SK-N-MC (cell line): ENCODE data around the gene GON4L.

Experiments
- DNase-seq: peaks from one replicate; pipeline ENCODE4 v3.0.0-alpha.2; 2011; ENCODE audit warnings: low read depth, low spot score
- H3K27ac ChIP-seq: fragments of 200-600 bp; sonication (generic); 2 replicates; pipeline ENCODE4 v1.5.1; 2016; ENCODE audit warnings: mixed run types
- H3K36me3 ChIP-seq: fragments of 200-600 bp; sonication (generic); 2 replicates; pipeline ENCODE4 v1.6.1; 2017; ENCODE audit warnings: antibody characterized with exemption, low read length, mixed read lengths; ENCODE audit not compliant: insufficient read depth
- H3K4me3 ChIP-seq: fragments of 200-600 bp; sonication (generic); 2 replicates; pipeline ENCODE4 v1.5.1; 2016
- H3K9ac ChIP-seq: fragments of 200-600 bp; sonication (generic); 2 replicates; pipeline ENCODE4 v1.8.0; 2017; ENCODE audit warnings: mixed run types, mixed read lengths; ENCODE audit not compliant: insufficient read length
- H3K9me3 ChIP-seq: fragments of 200-600 bp; sonication (generic); 2 replicates; pipeline ENCODE4 v1.6.1; 2017; ENCODE audit warnings: low read depth, mild to moderate bottlenecking, antibody characterized with exemption, low read length, moderate library complexity, mixed read lengths
- EZH2 ChIP-seq: fragments of 200-600 bp; sonication (generic); IDR thresholded peaks from one replicate; pipeline ENCODE4 v1.6.1; 2017; ENCODE audit warnings: antibody characterized with exemption
- FOXP2 ChIP-seq: optimal IDR thresholded peaks from 2 replicates; pipeline ENCODE3; 2011; ENCODE audit warnings: mild to moderate bottlenecking, moderate library complexity; ENCODE audit not compliant: insufficient read depth; ENCODE audit errors: extremely low read length, control extremely low read depth
- POLR2AphosphoS5 ChIP-seq: IDR thresholded peaks from 2 replicates; pipeline ENCODE4 v1.6.1; 2012; ENCODE audit warnings: mild to moderate bottlenecking, low read depth, low read length, borderline replicate concordance

The GON4L gene

DNA sequence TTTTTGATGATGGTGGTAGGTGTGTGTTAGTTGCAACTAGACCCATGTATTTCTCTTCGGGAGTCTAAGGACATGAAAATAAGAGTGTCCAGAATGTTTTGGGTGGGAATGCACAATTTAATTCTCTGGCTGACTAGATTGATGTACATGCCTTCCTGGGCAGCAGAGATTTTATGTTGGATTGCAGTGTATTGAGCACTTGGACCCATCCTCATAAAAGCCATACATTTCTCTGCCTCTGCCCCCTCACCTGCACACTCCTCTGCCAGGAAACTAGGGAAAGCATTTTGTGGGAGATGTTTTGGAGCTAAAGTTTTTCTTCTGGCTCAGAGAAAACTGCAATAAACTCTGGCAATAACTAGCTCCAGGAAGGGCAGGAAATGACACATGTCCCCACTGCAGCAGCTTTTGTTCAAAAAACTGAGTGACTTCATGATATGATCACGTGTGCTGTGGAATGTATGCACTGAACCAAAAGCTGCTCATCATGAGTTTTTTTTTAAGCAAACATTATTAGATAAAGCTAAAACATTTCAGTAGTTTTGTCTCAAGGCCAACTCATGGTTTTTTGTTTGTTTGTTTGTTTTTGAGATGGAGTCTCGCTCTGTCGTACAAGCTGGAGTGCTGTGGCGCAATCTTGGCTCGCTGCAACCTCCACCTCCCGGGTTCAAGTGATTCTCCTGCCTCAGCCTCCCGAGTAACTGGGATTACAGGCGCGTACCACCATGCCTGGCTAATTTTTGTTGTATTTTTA lies 36.6 kb upstream of the GON4L start:
- Histone ChIP-seq H3K36me3 (peaks cover 6% of the 10 kb centered on the region; the same call in 1 of the 2 replicates), H3K4me3 (peak overlapping the region; percentile 31; the same call in 1 of the 2 replicates), H3K27ac (peak overlapping the region; percentile 69), H3K9me3 (no peaks in the 10 kb centered on the region), H3K9ac (peak overlapping the region; percentile 7)
- DNase-seq = no peak
- no peak for TF ChIP-seq EZH2
- TF ChIP-seq POLR2AphosphoS5 = no peak

- DNase-seq = no peak
- Histone ChIP-seq H3K9me3 (no peaks in the 10 kb centered on the region), H3K9ac (no peak overlapping the region), H3K4me3 (no peak overlapping the region), H3K36me3 (peaks cover 6% of the 10 kb centered on the region; the same call in 1 of the 2 replicates), H3K27ac (peak overlapping the region; percentile 69)
- TF ChIP-seq EZH2 = no peak
Measured at GRCh38 chr1:155892796-155893195, 35.8 kb upstream of the GON4L start.

DNA sequence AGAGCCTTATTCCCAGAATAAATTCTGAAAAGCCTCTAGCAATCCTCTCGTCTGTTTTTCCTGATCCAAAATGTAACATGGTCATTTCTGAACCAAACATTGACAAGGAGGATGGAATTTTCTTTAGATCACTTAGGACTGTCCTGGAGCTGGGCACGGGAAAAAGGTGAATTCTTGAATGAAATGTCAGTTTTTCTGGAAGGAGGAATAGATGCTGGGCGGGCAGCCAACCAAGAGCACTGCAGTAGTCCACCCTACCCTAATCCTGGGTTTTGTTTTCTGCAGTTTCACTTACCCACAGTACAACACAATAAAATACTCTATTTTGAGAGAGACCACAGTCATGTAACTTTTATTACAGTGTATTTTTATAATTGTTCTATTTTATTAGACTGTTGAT lies 33.2 kb upstream of the GON4L start:
- no peaks in the 10 kb centered on the region for H3K9me3 ChIP-seq
- no peak overlapping the region for H3K9ac ChIP-seq
- H3K36me3 ChIP-seq = no peaks in the 10 kb centered on the region
- TF ChIP-seq EZH2 (no peak), POLR2AphosphoS5 (no peak), FOXP2 (no peak)
- DNase-seq = no peak
- no peak overlapping the region for H3K4me3 ChIP-seq
- H3K27ac ChIP-seq = no peak overlapping the region

DNA sequence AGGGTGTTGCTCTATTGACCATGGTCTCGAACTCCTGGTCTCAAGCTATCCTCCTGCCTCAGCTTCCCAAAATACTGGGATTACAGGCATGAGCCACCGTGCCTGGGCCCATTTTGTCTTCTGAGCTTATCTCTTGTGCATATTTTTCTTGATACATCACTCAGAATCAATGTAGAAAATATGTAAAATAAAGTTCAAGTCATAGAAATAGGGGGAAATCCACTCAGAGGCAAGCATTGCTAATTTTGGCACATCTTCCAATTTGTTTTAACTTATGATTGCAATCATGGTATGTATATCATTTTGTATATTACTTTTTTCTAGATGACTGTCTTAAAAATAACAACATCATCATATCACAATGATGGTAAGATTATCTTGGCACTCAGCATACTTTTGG lies 32.6 kb upstream of the GON4L start:
- Histone ChIP-seq H3K36me3 (no peaks in the 10 kb centered on the region), H3K27ac (no peak overlapping the region), H3K4me3 (no peak overlapping the region), H3K9me3 (no peaks in the 10 kb centered on the region), H3K9ac (no peak overlapping the region)
- TF ChIP-seq POLR2AphosphoS5 (no peak), EZH2 (no peak), FOXP2 (no peak)
- no peak for DNase-seq

DNA sequence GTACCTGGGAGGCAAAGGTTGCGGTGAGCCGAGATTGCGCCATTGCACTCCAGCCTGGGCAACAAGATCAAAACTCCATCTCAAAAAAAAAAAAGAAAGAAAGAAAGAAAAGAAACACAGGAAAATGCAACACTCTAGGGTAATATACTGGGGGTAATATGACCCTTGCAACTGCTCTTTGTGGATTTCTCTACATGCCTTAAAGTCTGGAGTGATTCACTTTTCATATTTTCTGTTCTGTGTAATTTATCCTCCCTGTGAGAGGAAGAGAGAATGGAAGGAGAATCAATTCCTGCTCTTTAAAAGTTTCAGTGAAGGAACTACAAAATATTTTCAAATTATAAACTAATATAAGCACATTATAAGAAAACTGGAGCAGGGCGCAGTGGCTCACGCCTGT lies 31.5 kb upstream of the GON4L start:
- H3K9me3 ChIP-seq = no peaks in the 10 kb centered on the region
- H3K4me3 ChIP-seq = no peak overlapping the region
- H3K36me3 ChIP-seq = no peaks in the 10 kb centered on the region
- no peak overlapping the region for H3K27ac ChIP-seq
- DNase-seq = no peak
- TF ChIP-seq FOXP2 = no peak
- no peak overlapping the region for H3K9ac ChIP-seq

DNA sequence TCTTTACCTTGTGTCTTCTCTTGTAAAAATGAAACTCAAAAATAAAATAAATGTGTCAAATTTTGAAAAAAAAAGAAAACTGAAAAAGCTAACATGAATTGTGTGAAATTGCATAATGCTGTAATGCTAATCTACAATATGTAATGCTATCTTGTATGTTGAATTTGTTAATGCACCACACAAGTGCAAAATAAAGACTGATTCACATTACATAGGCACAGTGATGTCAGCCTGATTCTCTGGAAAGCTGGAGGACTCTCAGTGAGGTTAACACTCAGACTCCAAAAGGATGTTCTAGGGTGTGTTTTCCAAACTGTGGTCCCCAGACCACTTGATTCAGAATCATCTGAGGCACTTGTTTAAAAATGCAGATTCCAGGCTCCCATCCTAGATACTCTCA lies 28.0 kb upstream of the GON4L start:
- Histone ChIP-seq H3K36me3 (no peaks in the 10 kb centered on the region), H3K4me3 (no peak overlapping the region), H3K27ac (no peak overlapping the region), H3K9ac (no peak overlapping the region), H3K9me3 (no peaks in the 10 kb centered on the region)
- DNase-seq = no peak
- TF ChIP-seq FOXP2 = no peak
- no peak for TF ChIP-seq POLR2AphosphoS5
- TF ChIP-seq EZH2 = no peak

DNA sequence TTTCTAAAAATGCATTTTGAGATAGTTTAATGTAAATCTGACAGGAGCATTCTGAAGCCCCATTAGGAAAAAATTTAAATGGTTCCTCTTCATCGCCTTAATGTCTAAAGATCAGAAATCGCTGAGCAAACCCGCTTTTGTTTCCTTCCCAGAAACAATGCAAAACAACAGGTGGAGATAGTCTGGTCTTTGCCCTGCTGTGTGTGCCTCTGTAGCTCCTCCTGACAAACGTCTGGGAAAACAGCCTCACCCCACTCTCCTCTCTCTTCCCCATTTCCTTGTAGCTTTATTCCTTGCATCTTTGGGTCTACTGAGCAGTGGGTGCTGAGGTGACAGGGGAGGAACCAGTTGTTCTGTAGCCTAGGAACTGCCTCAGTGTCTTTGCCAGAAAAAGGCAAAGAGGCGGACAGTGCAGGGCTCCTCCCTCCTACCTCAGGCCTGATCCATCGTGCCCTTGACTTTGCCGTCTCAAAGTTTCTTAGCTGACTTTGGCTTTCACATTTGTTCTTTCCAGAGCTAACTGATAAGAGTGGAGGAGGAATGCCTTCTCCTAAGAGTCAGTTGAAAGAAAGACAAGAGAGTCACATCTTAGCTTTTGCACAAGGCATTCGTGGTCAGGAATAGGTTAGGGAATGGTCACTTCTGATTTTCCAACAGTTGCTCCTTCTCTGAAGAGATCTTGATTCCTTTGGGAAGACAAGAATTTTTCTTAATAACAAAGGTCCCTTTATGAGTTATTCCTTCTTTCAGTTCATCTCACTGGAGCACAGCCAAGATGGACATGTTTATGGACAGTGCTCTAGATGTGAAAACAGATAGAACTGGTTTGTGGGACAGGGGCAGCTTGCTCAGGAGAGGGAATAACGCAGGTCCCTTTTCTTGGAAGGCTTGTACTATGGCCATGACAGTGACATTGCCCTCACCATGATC lies 27.3 kb upstream of the GON4L start:
- DNase-seq = no peak
- Histone ChIP-seq H3K4me3 (no peak overlapping the region), H3K9ac (no peak overlapping the region), H3K9me3 (no peaks in the 10 kb centered on the region), H3K27ac (no peak overlapping the region), H3K36me3 (no peaks in the 10 kb centered on the region)
- TF ChIP-seq POLR2AphosphoS5 = no peak
- no peak for TF ChIP-seq EZH2
- no peak for TF ChIP-seq FOXP2

GRCh38 chr1:155882766-155883165 lies 25.8 kb upstream of the GON4L start:
- no peak for DNase-seq
- H3K9me3 ChIP-seq = no peaks in the 10 kb centered on the region
- no peak for TF ChIP-seq FOXP2
- TF ChIP-seq EZH2 = no peak
- no peak for TF ChIP-seq POLR2AphosphoS5
- H3K4me3 ChIP-seq = no peak overlapping the region
- no peak overlapping the region for H3K27ac ChIP-seq
- H3K9ac ChIP-seq = no peak overlapping the region
- no peaks in the 10 kb centered on the region for H3K36me3 ChIP-seq
